HG02973 (cell line): ENCODE data around the gene LIMK2.
"Not testable (repeated sequence)": the region's sequence is repeated elsewhere in the genome, so short reads cannot be mapped to it uniquely, and the experiment has no call there.

Experiments used
- ATAC-seq: cut with Tn5 transposase; IDR thresholded peaks from one replicate; pipeline ENCODE4 v1.9.1; 2021; ENCODE audit warnings: moderate library complexity; ENCODE audit not compliant: unreplicated experiment

The LIMK2 gene

DNA sequence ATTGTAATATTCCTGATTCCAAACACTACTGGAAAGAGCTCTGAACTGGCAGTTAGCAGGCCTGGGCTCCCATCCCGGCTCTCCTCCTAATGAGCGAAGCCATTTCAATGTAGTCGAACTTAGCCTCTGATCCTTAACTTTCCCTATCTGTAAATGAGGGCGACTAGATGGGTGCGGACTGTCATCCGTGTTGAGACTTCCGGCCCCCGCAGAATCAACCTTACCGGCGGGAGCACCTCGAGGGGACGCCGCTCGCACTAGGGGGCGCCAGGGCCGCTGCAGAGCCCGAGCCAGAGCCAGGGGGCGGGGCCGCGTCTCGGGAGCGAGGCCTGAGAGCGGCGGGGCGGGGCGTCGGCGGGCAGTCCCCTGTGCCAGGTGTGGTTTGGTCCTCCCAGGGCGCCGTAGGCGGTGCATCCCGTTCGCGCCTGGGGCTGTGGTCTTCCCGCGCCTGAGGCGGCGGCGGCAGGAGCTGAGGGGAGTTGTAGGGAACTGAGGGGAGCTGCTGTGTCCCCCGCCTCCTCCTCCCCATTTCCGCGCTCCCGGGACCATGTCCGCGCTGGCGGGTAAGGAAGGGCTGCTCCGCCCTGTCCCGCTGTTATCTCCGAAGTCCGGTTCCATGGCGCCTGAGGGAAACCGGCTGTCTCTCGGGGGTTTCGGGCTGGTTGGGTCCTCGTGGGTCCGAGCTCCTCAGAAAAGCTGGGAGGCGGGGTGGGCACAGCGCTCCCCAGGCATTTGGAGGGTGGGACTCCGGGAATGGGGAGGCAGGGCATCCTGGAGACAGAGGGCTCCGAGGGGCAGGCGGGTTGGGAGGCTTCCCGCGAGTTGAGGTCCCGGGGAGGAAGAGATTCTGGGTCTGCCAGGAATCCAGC is at the start of gene LIMK2:
TSS of gene LIMK2 (plus strand) at position 437 of the 869 bp plus-strand sequence. CDS start at position 548, 111 bp downstream.
- ATAC-seq, result peak; percentile 69

GRCh38 chr22:31170971-31171370 is 41.1 kb upstream of the LIMK2 start:
- ATAC-seq, result no peak

GRCh38 chr22:31171734-31172133 is 40.4 kb upstream of the LIMK2 start:
- not testable (repeated sequence) for ATAC-seq

- ATAC-seq, result no peak
These were observed 38.5 kb upstream of the LIMK2 start for GRCh38 chr22:31173386-31174145.

DNA sequence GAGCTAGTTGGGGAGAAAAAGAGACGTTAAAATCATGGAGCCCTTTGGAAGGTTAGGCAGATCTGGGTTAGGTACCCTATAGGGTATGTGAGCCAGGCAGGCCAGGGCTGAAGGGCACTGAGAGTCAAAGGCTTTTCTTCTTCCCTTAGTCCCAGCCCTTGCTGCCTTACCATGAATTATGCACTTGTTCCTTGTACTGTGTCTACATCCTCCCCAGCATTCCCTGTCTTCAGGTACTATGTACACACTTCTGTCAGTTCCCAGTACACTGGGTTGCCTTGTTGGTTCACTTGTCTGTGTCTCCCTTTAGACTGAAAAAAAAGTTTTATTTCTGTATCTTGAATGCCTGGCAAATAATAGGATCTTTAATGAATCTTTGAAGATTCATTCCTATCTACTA is 35.2 kb upstream of the LIMK2 start:
- ATAC-seq, result no peak

GRCh38 chr22:31177420-31178162 is 34.5 kb upstream of the LIMK2 start:
- no peak for ATAC-seq

DNA sequence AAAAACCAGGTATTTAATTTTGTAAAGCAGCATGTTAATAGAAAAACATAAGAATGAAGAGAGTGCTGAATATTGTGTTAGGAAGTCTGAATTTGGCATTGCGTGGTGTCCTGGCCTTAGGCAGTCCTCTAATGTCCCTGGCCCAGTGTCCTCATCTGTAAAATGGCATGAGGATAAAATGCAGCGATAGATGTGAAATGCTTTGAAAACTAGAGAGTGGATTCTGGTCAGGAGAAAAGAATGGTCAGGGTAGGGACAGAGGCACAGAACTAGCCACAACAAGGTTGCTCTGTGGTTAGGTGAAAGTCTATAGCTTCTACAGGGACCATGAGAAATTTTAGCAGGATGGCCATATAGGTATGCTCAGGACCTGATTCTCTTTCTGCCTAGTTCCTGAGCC is 33.2 kb upstream of the LIMK2 start:
- ATAC-seq, result no peak

GRCh38 chr22:31179345-31179744 is 32.8 kb upstream of the LIMK2 start:
- no peak for ATAC-seq

GRCh38 chr22:31184015-31184414 is 28.1 kb upstream of the LIMK2 start:
- no peak for ATAC-seq

GRCh38 chr22:31185056-31185455 is 27.0 kb upstream of the LIMK2 start:
- no peak for ATAC-seq

DNA sequence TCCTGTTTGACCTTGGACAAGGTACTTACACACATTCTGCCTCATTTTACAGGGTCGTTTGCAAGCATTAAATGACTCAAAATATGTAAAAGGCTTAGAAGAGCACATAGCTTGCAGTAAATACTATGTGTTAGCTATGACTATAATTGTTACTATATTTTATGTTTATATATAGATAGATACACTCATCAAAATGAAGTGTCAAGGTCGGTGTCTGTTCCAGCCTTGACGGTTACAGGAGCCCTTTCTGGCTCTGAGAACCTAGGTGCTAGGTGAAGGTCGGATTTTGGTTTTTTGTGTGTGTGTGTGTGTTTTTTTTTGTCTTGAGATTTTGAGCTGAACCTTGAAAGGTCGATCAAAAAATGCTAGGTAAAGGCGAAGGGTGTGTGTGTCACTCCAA is 24.5 kb upstream of the LIMK2 start:
- no peak for ATAC-seq

- ATAC-seq, result no peak
These were observed 19.6 kb upstream of the LIMK2 start for GRCh38 chr22:31192513-31192912.

DNA sequence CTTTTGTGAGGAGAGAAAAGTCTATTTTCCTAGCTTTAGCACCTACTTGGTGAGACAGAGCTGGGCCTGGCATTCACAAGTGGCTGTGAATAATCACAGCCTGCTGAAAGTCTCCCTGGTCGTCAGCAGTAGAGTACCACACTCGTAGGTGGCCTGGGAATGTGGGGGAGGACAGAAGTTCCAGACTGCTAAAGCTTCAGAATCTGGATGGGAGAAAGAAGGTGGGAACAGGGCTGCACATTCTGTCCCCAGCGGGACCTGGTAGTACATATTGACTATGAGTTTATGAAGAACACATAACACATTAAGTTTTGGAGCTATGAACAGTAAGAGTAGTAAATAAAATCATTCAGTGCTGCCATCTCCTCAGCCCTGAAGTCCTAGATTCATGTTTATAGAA is 19.0 kb upstream of the LIMK2 start:
- ATAC-seq, result no peak

DNA sequence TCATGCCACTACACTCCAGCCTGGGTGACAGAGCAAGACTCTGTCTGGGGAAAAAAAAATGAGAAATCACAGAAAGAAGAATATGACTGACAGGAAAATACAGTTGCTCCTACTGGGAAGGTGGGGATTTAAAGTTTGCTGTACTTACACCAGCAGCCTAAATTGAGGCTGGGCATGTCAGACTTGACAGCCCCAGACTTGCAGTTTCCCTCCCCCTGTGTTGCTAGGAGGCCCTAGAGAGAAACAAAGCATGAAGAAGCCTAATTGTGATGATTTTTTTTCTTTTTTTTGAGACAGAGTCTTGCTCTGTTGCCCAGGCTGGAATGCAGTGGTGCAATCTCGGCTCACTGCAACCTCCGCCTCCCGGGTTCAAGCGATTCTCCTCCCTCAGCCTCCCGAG is 17.4 kb upstream of the LIMK2 start:
- not testable (repeated sequence) for ATAC-seq

GRCh38 chr22:31199187-31199586 is 12.9 kb upstream of the LIMK2 start:
- no peak for ATAC-seq

GRCh38 chr22:31204352-31204984 is 7.6 kb upstream of the LIMK2 start:
- ATAC-seq, result not testable (repeated sequence)

GRCh38 chr22:31205059-31205458 is 7.0 kb upstream of the LIMK2 start:
- not testable (repeated sequence) for ATAC-seq

GRCh38 chr22:31206460-31206859 is 5.6 kb upstream of the LIMK2 start:
- ATAC-seq, result not testable (repeated sequence)

DNA sequence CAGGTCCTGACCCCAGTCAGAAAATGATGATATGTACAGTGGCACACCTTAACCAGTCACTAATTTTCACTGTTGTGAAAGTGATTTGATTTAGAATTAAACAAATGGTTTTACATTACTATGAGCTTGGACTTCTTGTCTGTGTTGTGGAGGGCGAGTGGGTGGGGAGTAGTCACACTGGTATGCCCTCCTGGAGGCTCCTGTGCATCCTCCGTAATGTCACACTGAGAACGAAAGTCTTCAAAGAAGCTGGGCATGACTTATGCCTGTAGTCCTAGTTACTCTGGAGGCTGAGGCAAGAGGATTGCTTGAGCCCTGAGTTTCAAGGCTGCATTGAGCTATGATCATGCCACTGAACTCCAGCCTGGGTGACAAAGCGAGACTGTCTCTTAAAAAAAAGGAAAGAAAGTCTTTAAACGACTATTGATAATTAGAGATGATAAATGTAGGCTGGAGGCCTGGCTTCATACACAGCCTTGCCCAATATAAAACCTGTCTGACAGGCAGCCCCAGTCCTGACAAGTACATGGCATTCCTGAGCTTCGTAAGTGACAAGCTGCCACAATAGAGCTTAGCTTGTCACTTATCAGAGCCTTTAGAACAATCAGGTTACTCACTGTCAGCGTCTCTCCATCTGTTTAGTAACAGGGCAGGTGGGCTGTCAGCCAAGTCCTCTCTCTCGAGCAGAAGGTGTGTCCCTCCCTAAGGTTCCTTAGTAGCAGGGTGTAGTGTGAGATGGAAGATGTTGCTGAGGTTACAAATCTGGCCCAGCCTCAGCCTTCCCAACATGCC is 5.0 kb upstream of the LIMK2 start:
- ATAC-seq, result no peak
